DOHH2 (cell line): ENCODE measurements around the gene MID1.

Experiments used
- H3F3A ChIP-seq: fragments of 200-600 bp; sonication (generic), shearing (Covaris generic); 2 replicates; pipeline ENCODE4 v1.6.0; 2016; ENCODE audit warnings: antibody characterized with exemption, mild to moderate bottlenecking; ENCODE audit not compliant: control insufficient read depth, insufficient read depth
- H3K27ac ChIP-seq: fragments of 200-600 bp; sonication (generic); 2 replicates; pipeline ENCODE4 v1.5.1; 2014; ENCODE audit warnings: low read depth, mild to moderate bottlenecking, low read length, moderate library complexity
- H3K27me3 ChIP-seq: fragments of 200-600 bp; sonication (generic); 2 replicates; pipeline ENCODE4 v1.6.1; 2014; ENCODE audit warnings: mild to moderate bottlenecking, low read length, mixed read lengths; ENCODE audit not compliant: control insufficient read depth
- H3K36me3 ChIP-seq: fragments of 200-600 bp; sonication (generic); 2 replicates; pipeline ENCODE4 v1.6.1; 2014; ENCODE audit warnings: mild to moderate bottlenecking, low read length, moderate library complexity, mixed read lengths; ENCODE audit not compliant: control insufficient read depth
- H3K4me1 ChIP-seq: fragments of 200-600 bp; sonication (generic); 2 replicates; pipeline ENCODE4 v1.6.1; 2014; ENCODE audit warnings: mild to moderate bottlenecking, low read length, mixed read lengths; ENCODE audit not compliant: control insufficient read depth
- H3K4me2 ChIP-seq: fragments of 200-600 bp; sonication (generic); 2 replicates; pipeline ENCODE4 v1.6.0; 2014; ENCODE audit warnings: mild to moderate bottlenecking, low read length, moderate library complexity
- H3K4me3 ChIP-seq: fragments of 200-600 bp; sonication (generic); 2 replicates; pipeline ENCODE4 v1.5.1; 2014; ENCODE audit warnings: mild to moderate bottlenecking, low read length, mixed read lengths
- H3K79me2 ChIP-seq: fragments of 200-600 bp; sonication (generic); 2 replicates; pipeline ENCODE4 v1.6.1; 2014; ENCODE audit warnings: mild to moderate bottlenecking, low read length, mixed read lengths; ENCODE audit not compliant: control insufficient read depth
- H3K9me2 ChIP-seq: fragments of 200-600 bp; sonication (generic); replicated peaks from 2 replicates; pipeline ENCODE4 v1.6.1; 2014; ENCODE audit warnings: mild to moderate bottlenecking, low read length, mixed read lengths; ENCODE audit not compliant: control insufficient read depth
- H3K9me3 ChIP-seq: fragments of 200-600 bp; sonication (generic); 2 replicates; pipeline ENCODE4 v1.6.1; 2014; ENCODE audit warnings: antibody characterized with exemption, low read length, mixed read lengths; ENCODE audit not compliant: control insufficient read depth, insufficient read depth
- H4K20me1 ChIP-seq: fragments of 200-600 bp; sonication (generic); 2 replicates; pipeline ENCODE4 v1.6.0; 2014; ENCODE audit warnings: low read depth, mild to moderate bottlenecking, antibody characterized with exemption, low read length, moderate library complexity; ENCODE audit not compliant: control insufficient read depth, insufficient read depth
- EZH2phosphoT487 ChIP-seq: fragments of 200-600 bp; sonication (generic); IDR thresholded peaks from 2 replicates; pipeline ENCODE4 v1.6.1; 2017; ENCODE audit warnings: borderline replicate concordance, mild to moderate bottlenecking, antibody characterized with exemption, low read length, moderate library complexity, mixed read lengths
- TF ChIP-seq, protein P1 (sequence below): fragments of 200-600 bp; sonication (generic); IDR thresholded peaks from one replicate; pipeline ENCODE4 v1.5.1; 2014; ENCODE audit warnings: antibody characterized with exemption, mild to moderate bottlenecking, low read depth, low read length; ENCODE audit not compliant: poor library complexity, severe bottlenecking

MID1 gene

DNA sequence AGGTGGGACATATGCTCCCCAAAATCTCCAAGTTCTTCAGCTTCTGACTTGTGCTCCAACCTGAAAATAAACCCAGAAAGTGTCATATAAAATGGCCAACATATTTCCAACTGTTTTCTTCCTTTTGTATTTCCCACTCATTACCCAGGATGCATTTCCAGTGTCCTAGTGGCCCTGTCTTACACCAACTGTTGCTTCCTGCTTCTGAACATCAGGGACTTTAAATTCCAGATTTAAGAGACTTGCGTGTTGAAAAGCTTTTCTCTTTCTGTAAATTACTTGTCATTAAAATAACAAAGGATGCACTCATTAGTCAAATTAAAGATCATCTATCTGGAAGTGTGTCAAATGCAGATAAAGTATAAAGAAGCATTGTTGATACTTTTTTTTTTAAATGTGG is 19.9 kb downstream of the MID1 start:
- H3K4me2 ChIP-seq, result no peak overlapping the region
- no peaks in the 10 kb centered on the region for H3K9me2 ChIP-seq
- no peak overlapping the region for H3K4me3 ChIP-seq
- no peak for TF ChIP-seq EZH2phosphoT487
- TF ChIP-seq, protein P1, sequence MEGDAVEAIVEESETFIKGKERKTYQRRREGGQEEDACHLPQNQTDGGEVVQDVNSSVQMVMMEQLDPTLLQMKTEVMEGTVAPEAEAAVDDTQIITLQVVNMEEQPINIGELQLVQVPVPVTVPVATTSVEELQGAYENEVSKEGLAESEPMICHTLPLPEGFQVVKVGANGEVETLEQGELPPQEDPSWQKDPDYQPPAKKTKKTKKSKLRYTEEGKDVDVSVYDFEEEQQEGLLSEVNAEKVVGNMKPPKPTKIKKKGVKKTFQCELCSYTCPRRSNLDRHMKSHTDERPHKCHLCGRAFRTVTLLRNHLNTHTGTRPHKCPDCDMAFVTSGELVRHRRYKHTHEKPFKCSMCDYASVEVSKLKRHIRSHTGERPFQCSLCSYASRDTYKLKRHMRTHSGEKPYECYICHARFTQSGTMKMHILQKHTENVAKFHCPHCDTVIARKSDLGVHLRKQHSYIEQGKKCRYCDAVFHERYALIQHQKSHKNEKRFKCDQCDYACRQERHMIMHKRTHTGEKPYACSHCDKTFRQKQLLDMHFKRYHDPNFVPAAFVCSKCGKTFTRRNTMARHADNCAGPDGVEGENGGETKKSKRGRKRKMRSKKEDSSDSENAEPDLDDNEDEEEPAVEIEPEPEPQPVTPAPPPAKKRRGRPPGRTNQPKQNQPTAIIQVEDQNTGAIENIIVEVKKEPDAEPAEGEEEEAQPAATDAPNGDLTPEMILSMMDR, result no peak
- H4K20me1 ChIP-seq, result no peaks in the 10 kb centered on the region
- no peaks in the 10 kb centered on the region for H3K4me1 ChIP-seq
- no peaks in the 10 kb centered on the region for H3K27me3 ChIP-seq
- H3K9me3 ChIP-seq, result no peaks in the 10 kb centered on the region
- no peak overlapping the region for H3K27ac ChIP-seq
- H3K79me2 ChIP-seq, result no peaks in the 10 kb centered on the region
- no peaks in the 10 kb centered on the region for H3K36me3 ChIP-seq
- H3F3A ChIP-seq, result no peaks in the 10 kb centered on the region

GRCh38 chrX:10598540-10598939 is 21.8 kb downstream of the MID1 start:
- Histone ChIP-seq H3F3A (no peaks in the 10 kb centered on the region), H3K4me2 (no peak overlapping the region), H3K36me3 (no peaks in the 10 kb centered on the region), H3K9me2 (no peaks in the 10 kb centered on the region), H3K9me3 (no peaks in the 10 kb centered on the region), H3K79me2 (no peaks in the 10 kb centered on the region), H3K27me3 (no peaks in the 10 kb centered on the region), H3K4me1 (no peaks in the 10 kb centered on the region), H3K4me3 (no peak overlapping the region), H4K20me1 (no peaks in the 10 kb centered on the region), H3K27ac (no peak overlapping the region)
- TF ChIP-seq, protein P1, result no peak
- no peak for TF ChIP-seq EZH2phosphoT487

DNA sequence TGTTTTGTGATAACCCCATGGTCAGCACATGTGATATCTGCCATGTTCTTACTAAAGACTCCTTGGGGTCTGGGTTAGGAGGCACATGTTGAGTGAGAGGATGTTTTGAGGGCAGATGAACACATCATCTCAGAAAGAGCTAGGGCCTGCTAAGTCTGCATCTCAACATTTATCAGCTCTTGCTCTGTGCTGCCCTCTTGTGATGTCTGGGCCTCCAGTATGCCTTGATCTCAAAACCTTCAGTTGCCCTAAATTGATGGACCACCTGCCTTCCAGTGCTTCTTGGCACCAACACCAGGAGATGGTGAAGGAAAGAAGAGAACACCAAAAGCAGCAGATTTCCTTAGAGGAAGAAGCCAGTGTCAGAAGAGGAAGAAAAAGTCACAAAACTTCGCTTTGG is 22.5 kb downstream of the MID1 start:
- no peaks in the 10 kb centered on the region for H3K79me2 ChIP-seq
- H4K20me1 ChIP-seq, result no peaks in the 10 kb centered on the region
- H3K36me3 ChIP-seq, result no peaks in the 10 kb centered on the region
- no peak overlapping the region for H3K4me2 ChIP-seq
- no peak for TF ChIP-seq EZH2phosphoT487
- TF ChIP-seq, protein P1, result peak; percentile 51
- H3K4me1 ChIP-seq, result no peaks in the 10 kb centered on the region
- no peak overlapping the region for H3K27ac ChIP-seq
- H3K9me3 ChIP-seq, result no peaks in the 10 kb centered on the region
- no peaks in the 10 kb centered on the region for H3K27me3 ChIP-seq
- no peaks in the 10 kb centered on the region for H3K9me2 ChIP-seq
- no peak overlapping the region for H3K4me3 ChIP-seq
- H3F3A ChIP-seq, result no peaks in the 10 kb centered on the region
